Bronchial epithelial cell (primary cell): ENCODE results near the gene DNA2. TPM values are rescaled to one million over a fixed set of nuclear protein-coding genes. Genes with fewer than 3 reads are reported as not detected.

Experiments
- DNase-seq: peaks from one replicate; pipeline ENCODE4 v3.0.0-alpha.2; 2010; ENCODE audit warnings: low read depth
- FAIRE-seq: peaks from 2 replicates; lab custom pipeline; 2011; peaks lifted over from hg19 to GRCh38; lab: Jason Lieb, UNC
- H3K27me3 ChIP-seq: 2 replicates; pipeline ENCODE4 v1.5.1; 2011; ENCODE audit warnings: low read length; ENCODE audit not compliant: control insufficient read depth, insufficient read depth
- H3K36me3 ChIP-seq: 2 replicates; pipeline ENCODE4 v1.5.1; 2011; ENCODE audit warnings: low read length; ENCODE audit not compliant: control insufficient read depth, insufficient read depth
- H3K4me3 ChIP-seq: 2 replicates; pipeline ENCODE4 v1.5.1; 2011; ENCODE audit warnings: mild to moderate bottlenecking, low read depth, low read length, control low read depth
- CTCF ChIP-seq: IDR thresholded peaks from 2 replicates; pipeline ENCODE4 v1.5.1; 2011; ENCODE audit warnings: mild to moderate bottlenecking, moderate library complexity, low read length, control low read depth, inconsistent platforms; ENCODE audit not compliant: insufficient read depth, severe bottlenecking
- total RNA-seq: library from RNA; depleted of rRNA; stranded (reverse); fragments of >200 nt; gene quantifications from 2 replicates; pipeline ENCODE4 v1.2.1, GENCODE V29; 2014

Gene DNA2
- total RNA-seq, 1 donor from 2014 or later: 3.4 TPM

DNA sequence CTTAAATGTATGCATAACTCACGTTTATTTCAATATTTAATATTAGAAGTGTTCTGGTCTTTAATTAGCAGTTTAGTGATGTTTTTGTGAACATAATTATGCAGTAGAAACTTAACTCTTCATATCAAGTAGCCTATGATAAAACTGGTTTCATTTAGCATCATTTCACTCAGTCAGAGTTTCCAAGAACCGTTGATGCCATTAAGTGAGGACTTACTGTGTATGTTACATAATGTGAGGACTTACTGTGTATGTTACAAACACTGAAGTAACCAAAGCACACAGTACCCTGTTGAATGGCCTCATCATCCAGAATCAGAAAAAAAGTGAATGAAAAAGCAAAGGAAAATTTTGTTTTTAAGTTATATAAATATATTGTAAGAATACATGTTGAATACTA lies 106.2 kb downstream of the DNA2 start:
- DNase-seq (no peak), FAIRE-seq (no peak)
- Histone ChIP-seq H3K27me3 (no peaks in the 10 kb centered on the region), H3K4me3 (no peak overlapping the region), H3K36me3 (peaks cover 4% of the 10 kb centered on the region)
- TF ChIP-seq CTCF: no peak

DNA sequence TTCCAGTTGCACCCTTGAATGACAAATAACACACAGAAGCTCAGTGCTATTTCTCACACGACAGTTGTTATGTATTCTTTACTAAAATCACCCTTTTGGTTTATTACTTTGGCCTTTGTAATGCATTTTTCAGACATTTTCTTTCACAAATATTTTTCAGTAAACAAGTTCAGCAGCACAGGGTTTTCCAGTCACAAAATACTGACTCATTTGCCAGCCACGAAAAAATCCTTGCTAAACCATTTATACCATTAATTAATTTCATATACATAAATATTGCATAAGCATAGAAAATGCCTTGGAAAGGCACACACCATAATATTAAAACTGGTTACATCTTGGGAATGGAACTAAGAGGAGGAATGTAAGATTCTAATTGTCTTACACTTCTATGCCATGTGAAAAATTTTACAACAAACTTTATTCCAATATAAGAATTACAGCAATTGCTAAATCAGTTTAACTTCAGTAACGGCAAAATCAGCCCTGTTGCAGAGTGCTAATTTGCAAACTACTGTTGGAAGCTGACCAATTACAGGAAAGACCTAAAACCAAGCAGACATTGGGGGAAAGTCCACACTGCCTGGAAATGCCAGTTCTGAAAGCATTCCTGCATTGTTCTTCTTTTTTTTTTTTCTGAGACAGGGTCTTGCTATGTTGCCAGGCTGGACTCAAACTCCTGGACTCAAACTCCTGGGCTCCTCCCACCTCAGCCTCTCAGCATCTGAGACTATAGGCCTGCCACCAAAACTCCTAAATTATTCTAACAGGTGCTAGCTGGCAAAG lies 107.5 kb downstream of the DNA2 start:
- DNase-seq (no peak), FAIRE-seq (no peak)
- H3K4me3 ChIP-seq: no peak overlapping the region
- TF ChIP-seq CTCF: no peak
- H3K27me3 ChIP-seq: no peaks in the 10 kb centered on the region
- peaks cover 2% of the 10 kb centered on the region for H3K36me3 ChIP-seq

Other genes with a start within 250 kb of the DNA2 start
- gene ATOH7, start 239.9 kb downstream of the DNA2 start, total RNA-seq: under 0.01 TPM in 1 of 2 replicates, not detected in the other
- 18.4 and 38.4 TPM in 2 replicates for gene HNRNPH3, start 139.9 kb downstream of the DNA2 start, total RNA-seq
- 0.53 and 2.4 TPM in 2 replicates for gene PBLD, start 139.0 kb downstream of the DNA2 start, total RNA-seq
- 18.7 and 21.4 TPM in 2 replicates for gene RUFY2, start 64.7 kb downstream of the DNA2 start, total RNA-seq
- gene SLC25A16, start 55.5 kb upstream of the DNA2 start, total RNA-seq: 11.9 and 23.2 TPM in 2 replicates
- gene TET1, start 88.4 kb upstream of the DNA2 start, total RNA-seq: under 0.01 TPM in 2 replicates
- gene CCAR1, start 249.3 kb upstream of the DNA2 start, total RNA-seq: 19.2 and 33.0 TPM in 2 replicates